Lung (tissue), 12 donors: ENCODE measurements around the gene CD226. TPM values are rescaled to one million over a fixed set of nuclear protein-coding genes. Genes with fewer than 3 reads are reported as not detected.
A peak's percentile ranks its signal among the peaks of the same experiment; 100 is the strongest.

Experiments used
- ATAC-seq: fragments of 200-7000 bp; cut with Tn5 transposase; one replicate; pipeline ENCODE4 v1.9.1; 2020; ENCODE audit warnings: moderate number of reproducible peaks; ENCODE audit not compliant: insufficient read depth, low FRiP score
- DNase-seq, 3 donors: peaks; one replicate each; pipeline ENCODE4 v3.0.0-alpha.2; 2013 to 2017
- H3K27ac ChIP-seq, 2 donors: one replicate each; pipeline ENCODE4 v1.5.1; 2013; ENCODE audit warnings: mild to moderate bottlenecking in 2 of 2, moderate library complexity in 2 of 2, control low read depth in 1 of 2, inconsistent platforms in 1 of 2, low read depth in 1 of 2, low read length in 1 of 2
- H3K27me3 ChIP-seq, 3 donors: one replicate each; pipeline ENCODE4 v1.5.1; 2013; ENCODE audit warnings: low read length in 2 of 3; ENCODE audit not compliant: control insufficient read depth in 3 of 3, insufficient read depth in 3 of 3
- H3K36me3 ChIP-seq, 4 donors: one replicate each; pipeline ENCODE4 v1.5.1; 2013; ENCODE audit warnings: low read length in 4 of 4, mild to moderate bottlenecking in 1 of 4, moderate library complexity in 1 of 4; ENCODE audit not compliant: control insufficient read depth in 4 of 4, insufficient read depth in 4 of 4
- H3K4me1 ChIP-seq, 5 donors: one replicate each; pipeline ENCODE4 v1.5.1; 2013; ENCODE audit warnings: low read length in 5 of 5, mild to moderate bottlenecking in 2 of 5, moderate library complexity in 1 of 5; ENCODE audit not compliant: control insufficient read depth in 5 of 5, insufficient read depth in 5 of 5
- H3K4me3 ChIP-seq: one replicate; pipeline ENCODE4 v1.5.1; 2013; ENCODE audit warnings: mild to moderate bottlenecking, control low read depth, moderate library complexity
- H3K9ac ChIP-seq, 2 donors: one replicate each; pipeline ENCODE4 v1.5.1; 2013; ENCODE audit warnings: low read length in 2 of 2, control low read depth in 1 of 2; ENCODE audit not compliant: insufficient read depth in 1 of 2
- H3K9me3 ChIP-seq, 4 donors: one replicate each; pipeline ENCODE4 v1.5.1; 2013; ENCODE audit warnings: low read length in 3 of 4, mild to moderate bottlenecking in 1 of 4, moderate library complexity in 1 of 4; ENCODE audit not compliant: control insufficient read depth in 4 of 4, insufficient read depth in 3 of 4
- WGBS, 2 donors: extraction: QIAGEN DNeasy Blood & Tissue Kit; methylation state at CpG; one replicate each; pipeline ENCODE4 v1.1.7; 2013; 5-methylcytosine and 5-hydroxymethylcytosine counted together
- polyA plus RNA-seq, 2 donors: library from polyadenylated mRNA; stranded (reverse); fragments of 200-250 nt; gene quantifications; one replicate each; pipeline ENCODE4 v1.2.1, GENCODE V29; 2013
- total RNA-seq, 2 donors: library from RNA; depleted of rRNA in 1 of 2; stranded (reverse); fragments of >200 nt in 1 of 2; gene quantifications; one replicate each; pipeline ENCODE4 v1.2.1, GENCODE V29; 2014 to 2021
- TF ChIP-seq, protein P1 (sequence below): IDR thresholded peaks from 2 replicates; pipeline ENCODE4 v1.5.1; 2012; ENCODE audit warnings: mild to moderate bottlenecking; ENCODE audit errors: control extremely low read depth, extremely low read depth
- donor health status: control.
- donor health status: control.
- donor health status: Bipolar disorder and iron deficiency.
- donor health status: healthy.
- donor health status: DM: yes; HTN: yes; CAD: no.

Gene CD226
- total and polyA plus RNA-seq, 4 donors: 0.49 to 6.3 (median 2.7) TPM

DNA sequence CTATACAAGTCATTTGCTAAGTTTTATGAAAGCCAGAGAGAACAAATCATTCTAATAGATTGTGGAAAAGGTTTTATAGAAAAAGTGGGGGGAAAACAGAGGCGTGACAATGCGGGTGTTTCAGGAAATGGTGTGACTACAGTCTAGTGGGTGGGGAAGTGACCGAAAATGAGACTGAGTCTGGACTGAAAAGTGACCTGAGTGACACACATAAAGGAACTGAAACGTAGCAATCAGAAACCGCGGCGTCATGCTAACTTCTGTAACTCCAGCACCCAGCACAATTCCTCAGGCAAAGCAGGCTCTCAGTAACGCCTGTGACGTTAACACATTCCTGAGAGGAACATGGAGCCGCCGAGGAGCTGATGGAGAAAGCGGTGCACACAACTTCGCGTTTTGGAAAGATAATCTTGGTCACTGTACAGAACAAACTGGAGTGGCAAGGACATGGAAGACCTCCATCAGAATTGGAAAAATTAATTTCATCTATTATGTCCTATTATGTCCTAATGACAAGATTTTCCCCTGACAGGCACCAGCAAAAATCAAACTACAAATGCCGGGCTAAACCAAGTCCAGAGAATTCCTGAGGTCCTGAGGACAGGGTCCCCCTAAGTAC lies 1.4 kb upstream of the CD226 start:
- H3K4me1 ChIP-seq: peaks cover 0 to 9% (median 5%) of the 10 kb centered on the region in 5 donors
- peak; percentile 60 for ATAC-seq
- H3K36me3 ChIP-seq: peaks cover 0 to 3% (median 0%) of the 10 kb centered on the region in 4 donors
- H3K9ac ChIP-seq: no peak overlapping the region
- no peak overlapping the region for H3K27ac ChIP-seq
- TF ChIP-seq, protein P1, sequence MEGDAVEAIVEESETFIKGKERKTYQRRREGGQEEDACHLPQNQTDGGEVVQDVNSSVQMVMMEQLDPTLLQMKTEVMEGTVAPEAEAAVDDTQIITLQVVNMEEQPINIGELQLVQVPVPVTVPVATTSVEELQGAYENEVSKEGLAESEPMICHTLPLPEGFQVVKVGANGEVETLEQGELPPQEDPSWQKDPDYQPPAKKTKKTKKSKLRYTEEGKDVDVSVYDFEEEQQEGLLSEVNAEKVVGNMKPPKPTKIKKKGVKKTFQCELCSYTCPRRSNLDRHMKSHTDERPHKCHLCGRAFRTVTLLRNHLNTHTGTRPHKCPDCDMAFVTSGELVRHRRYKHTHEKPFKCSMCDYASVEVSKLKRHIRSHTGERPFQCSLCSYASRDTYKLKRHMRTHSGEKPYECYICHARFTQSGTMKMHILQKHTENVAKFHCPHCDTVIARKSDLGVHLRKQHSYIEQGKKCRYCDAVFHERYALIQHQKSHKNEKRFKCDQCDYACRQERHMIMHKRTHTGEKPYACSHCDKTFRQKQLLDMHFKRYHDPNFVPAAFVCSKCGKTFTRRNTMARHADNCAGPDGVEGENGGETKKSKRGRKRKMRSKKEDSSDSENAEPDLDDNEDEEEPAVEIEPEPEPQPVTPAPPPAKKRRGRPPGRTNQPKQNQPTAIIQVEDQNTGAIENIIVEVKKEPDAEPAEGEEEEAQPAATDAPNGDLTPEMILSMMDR: no peak
- peak; percentile 37 to 56 (median 42) for DNase-seq
- H3K27me3 ChIP-seq: peaks cover 0 to 2% (median 0%) of the 10 kb centered on the region in 3 donors
- H3K9me3 ChIP-seq: peaks cover 0 to 4% (median under 1%) of the 10 kb centered on the region in 4 donors
- 52 to 61% methylated on average over 15 of the region's 15 CpGs for WGBS, 2 donors
- H3K4me3 ChIP-seq: no peak overlapping the region

DNA sequence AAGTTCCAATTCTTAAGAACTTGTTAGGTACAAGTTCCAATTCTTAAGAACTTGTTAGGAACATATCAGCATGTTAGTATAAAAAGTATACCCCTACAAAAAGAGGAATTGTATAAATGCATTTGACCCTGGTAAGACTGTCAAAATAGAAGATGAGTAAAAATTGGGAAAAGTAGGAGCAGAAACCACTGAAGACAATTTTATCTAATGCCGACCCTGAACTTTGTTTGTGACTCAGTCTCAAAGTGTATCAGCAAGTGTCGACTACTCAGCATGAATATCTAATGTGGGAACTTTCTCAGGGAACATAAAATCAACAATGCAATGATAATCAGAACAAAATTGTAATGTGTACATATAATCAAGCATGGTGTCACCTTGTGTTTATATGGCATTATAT lies 583 bp upstream of the CD226 start:
- peaks cover 0 to 9% (median 5%) of the 10 kb centered on the region in 5 donors for H3K4me1 ChIP-seq
- no peak overlapping the region for H3K4me3 ChIP-seq
- H3K9ac ChIP-seq: no peak overlapping the region
- peaks cover 0 to 2% (median 0%) of the 10 kb centered on the region in 3 donors for H3K27me3 ChIP-seq
- 78 to 86% methylated on average over 2 of the region's 2 CpGs for whole genome bisulfite sequencing, 2 donors
- ATAC-seq (no peak), DNase-seq (no peak)
- peaks cover 0 to 3% (median 0%) of the 10 kb centered on the region in 4 donors for H3K36me3 ChIP-seq
- peaks cover 0 to 4% (median 0%) of the 10 kb centered on the region in 4 donors for H3K9me3 ChIP-seq
- H3K27ac ChIP-seq: no peak overlapping the region
- TF ChIP-seq, protein P1: no peak

DNA sequence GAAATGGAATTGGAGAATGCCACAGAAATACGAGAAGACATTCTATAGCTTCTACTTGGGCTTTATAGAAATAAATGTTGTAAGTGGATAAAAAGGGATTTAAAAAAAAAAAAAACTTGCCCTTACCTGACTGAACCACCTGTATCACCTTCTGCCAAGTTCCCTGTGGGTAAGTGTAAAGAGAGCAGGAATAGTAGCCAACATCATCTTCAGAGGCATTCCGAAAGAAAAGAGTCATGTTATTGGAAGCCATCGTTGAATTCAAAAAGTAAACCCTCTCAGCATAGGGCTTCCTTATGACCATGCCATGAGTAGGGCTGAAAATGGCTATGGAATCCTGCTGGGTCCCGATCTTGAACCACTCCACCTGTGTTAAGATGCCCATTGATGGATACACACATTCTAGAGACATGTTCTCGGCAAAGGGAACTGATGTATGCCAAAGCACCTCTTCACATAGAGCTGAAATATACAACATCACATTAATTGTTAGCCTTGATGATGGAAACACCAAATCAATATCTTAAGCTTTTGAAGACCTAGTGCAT lies 991 bp downstream of the CD226 start:
- TF ChIP-seq, protein P1: no peak
- WGBS, 2 donors: 79 to 94% methylated on average over 5 of the region's 5 CpGs
- Histone ChIP-seq H3K36me3 (peaks cover 0 to 3% (median 0%) of the 10 kb centered on the region in 4 donors), H3K4me3 (no peak overlapping the region), H3K27me3 (peaks cover 0 to 2% (median 0%) of the 10 kb centered on the region in 3 donors), H3K4me1 (peaks cover 0 to 9% (median 5%) of the 10 kb centered on the region in 5 donors), H3K9ac (no peak overlapping the region), H3K9me3 (peaks cover 0 to 4% (median 0%) of the 10 kb centered on the region in 4 donors), H3K27ac (no peak overlapping the region)
- DNase-seq (no peak), ATAC-seq (no peak)
